SK-N-SH (cell line): ENCODE results near the gene FBF1. TPM values are rescaled to one million over a fixed set of nuclear protein-coding genes. Genes with fewer than 3 reads are reported as not detected.

ENCODE experiments used
- CTCF ChIA-PET: fragments of 300-600, 350-600 bp; formaldehyde crosslinking; extraction: SDS; loops from one replicate; lab custom pipeline; 2021; lab: Yijun Ruan, JAX
- POLR2A ChIA-PET: fragments of 350-600 bp; sonication (Branson Sonifier 250); formaldehyde crosslinking; extraction: SDS; loops from one replicate; lab custom pipeline; 2020; ENCODE audit warnings: antibody characterized with exemption, inconsistent platforms; lab: Yijun Ruan, JAX
- DNase-seq: peaks from one replicate; pipeline ENCODE4 v3.0.0; 2012
- H2AFZ ChIP-seq: fragments of 200-600 bp; sonication (generic); 2 replicates; pipeline ENCODE4 v1.8.1; 2016; ENCODE audit warnings: antibody characterized with exemption, mild to moderate bottlenecking, low read depth
- H3F3A ChIP-seq: fragments of 200-600 bp; sonication (generic); replicated peaks from 2 replicates; pipeline ENCODE3; 2016; ENCODE audit warnings: antibody characterized with exemption, mild to moderate bottlenecking; ENCODE audit not compliant: insufficient read depth
- H3K27ac ChIP-seq, 2 experiments: fragments of 200-500 bp in 1 of 2; fragments of 200-600 bp in 1 of 2; sonication (Bioruptor generic) in 1 of 2; sonication (generic), shearing (Covaris generic) in 1 of 2; 2 replicates each; pipeline versions ENCODE4 v1.5.1 to v1.6.1; 2014 to 2016; ENCODE audit warnings: low read depth in 2 of 2, inconsistent platforms in 1 of 2, low read length in 1 of 2, mild to moderate bottlenecking in 1 of 2, mixed read lengths in 1 of 2
- H3K27me3 ChIP-seq: fragments of 200-600 bp; sonication (generic), shearing (Covaris generic); 2 replicates; pipeline ENCODE4 v1.6.1; 2016; ENCODE audit warnings: mixed run types; ENCODE audit not compliant: insufficient read depth
- H3K36me3 ChIP-seq, 2 experiments: fragments of 200-500 bp in 1 of 2; fragments of 200-600 bp in 1 of 2; sonication (Bioruptor generic) in 1 of 2; sonication (generic) in 1 of 2; replicated peaks in 1 of 2; 2 replicates each; pipeline versions ENCODE3 to v1.5.1; 2014 to 2016; ENCODE audit warnings: low read length in 1 of 2, mild to moderate bottlenecking in 1 of 2; ENCODE audit not compliant: insufficient read depth in 2 of 2, control insufficient read depth in 1 of 2
- H3K4me1 ChIP-seq, 2 experiments: fragments of 200-500 bp in 1 of 2; fragments of 200-600 bp in 1 of 2; sonication (Bioruptor generic) in 1 of 2; sonication (generic), shearing (Covaris generic) in 1 of 2; 2 replicates each; pipeline versions ENCODE4 v1.5.1 to v1.6.1; 2014 to 2016; ENCODE audit warnings: low read depth in 1 of 2, low read length in 1 of 2, mixed run types in 1 of 2; ENCODE audit not compliant: insufficient read depth in 2 of 2, control insufficient read depth in 1 of 2
- H3K4me2 ChIP-seq: fragments of 200-600 bp; sonication (generic), shearing (Covaris generic); 2 replicates; pipeline ENCODE4 v1.6.1; 2017; ENCODE audit warnings: mixed run types
- H3K4me3 ChIP-seq, 2 experiments: fragments of 200-500 bp in 1 of 2; fragments of 200-600 bp in 1 of 2; sonication (Bioruptor generic) in 1 of 2; sonication (generic), shearing (Covaris generic) in 1 of 2; 2 replicates each; pipeline versions ENCODE4 v1.5.1 to v1.8.1; 2014 to 2016; ENCODE audit warnings: low read depth in 2 of 2, inconsistent platforms in 1 of 2, low read length in 1 of 2, mild to moderate bottlenecking in 1 of 2, mixed read lengths in 1 of 2, moderate library complexity in 1 of 2
- H3K79me2 ChIP-seq: fragments of 200-600 bp; sonication (generic); 2 replicates; pipeline ENCODE4 v1.8.1; 2017; ENCODE audit warnings: mild to moderate bottlenecking; ENCODE audit not compliant: insufficient read depth
- H3K9ac ChIP-seq: fragments of 200-600 bp; sonication (generic); 2 replicates; pipeline ENCODE4 v1.6.1; 2017; ENCODE audit warnings: mixed run types
- H3K9me2 ChIP-seq: fragments of 200-600 bp; sonication (generic); 2 replicates; pipeline ENCODE4 v1.6.1; 2017; ENCODE audit warnings: mixed run types
- H3K9me3 ChIP-seq: fragments of 200-600 bp; sonication (generic); 2 replicates; pipeline ENCODE4 v1.6.1; 2017; ENCODE audit warnings: mixed run types, mild to moderate bottlenecking, moderate library complexity
- H4K20me1 ChIP-seq: fragments of 200-600 bp; sonication (generic); 2 replicates; pipeline ENCODE4 v1.6.1; 2017; ENCODE audit warnings: mild to moderate bottlenecking, mixed run types; ENCODE audit not compliant: insufficient read depth
- CHD2 ChIP-seq: fragments of 150-350 bp; IDR thresholded peaks from 2 replicates; pipeline ENCODE4 v1.6.1; 2018; ENCODE audit warnings: low read length; ENCODE audit not compliant: partially characterized antibody
- ELF1 ChIP-seq: IDR thresholded peaks from 2 replicates; pipeline ENCODE4 v1.4.0; 2012
- EP300 ChIP-seq, 2 experiments: IDR thresholded peaks; 2 replicates each; pipeline versions ENCODE4 v1.4.0 to v1.6.1; 2012; ENCODE audit warnings: borderline replicate concordance in 1 of 2, low read depth in 1 of 2, low read length in 1 of 2
- FOSL2 ChIP-seq: IDR thresholded peaks from 2 replicates; pipeline ENCODE4 v1.4.0; 2012; ENCODE audit warnings: low read depth, mild to moderate bottlenecking, moderate library complexity, borderline replicate concordance
- FOXJ3 ChIP-seq: sonication (generic); formaldehyde crosslinking; IDR thresholded peaks from 2 replicates; pipeline ENCODE4 v1.5.1; 2020; ENCODE audit warnings: mild to moderate bottlenecking, missing genetic modification reagents
- GATA2 ChIP-seq: sonication (generic); formaldehyde crosslinking; IDR thresholded peaks from 2 replicates; pipeline ENCODE4 v1.5.0; 2020; ENCODE audit warnings: mild to moderate bottlenecking, missing genetic modification reagents
- JUND ChIP-seq: IDR thresholded peaks from 2 replicates; pipeline ENCODE4 v1.4.0; 2012
- MEF2A ChIP-seq: IDR thresholded peaks from 2 replicates; pipeline ENCODE4 v1.4.0; 2012; ENCODE audit warnings: low read depth, borderline replicate concordance
- MXI1 ChIP-seq: IDR thresholded peaks from 2 replicates; pipeline ENCODE4 v1.6.1; 2012; ENCODE audit warnings: mild to moderate bottlenecking, low read depth, low read length, improper control_type of control experiment
- NFIC ChIP-seq: IDR thresholded peaks from 2 replicates; pipeline ENCODE4 v1.4.0; 2012; ENCODE audit warnings: borderline replicate concordance
- NRF1 ChIP-seq: IDR thresholded peaks from 2 replicates; pipeline ENCODE4 v1.6.1; 2012; ENCODE audit warnings: low read depth, mild to moderate bottlenecking, low read length
- POLR2AphosphoS5 ChIP-seq: IDR thresholded peaks from 2 replicates; pipeline ENCODE4 v1.6.1; 2012; ENCODE audit warnings: low read depth, low read length
- RAD21 ChIP-seq: IDR thresholded peaks from 2 replicates; pipeline ENCODE4 v1.6.1; 2012; ENCODE audit warnings: mild to moderate bottlenecking, low read length
- RCOR1 ChIP-seq: fragments of 150-350 bp; IDR thresholded peaks from 2 replicates; pipeline ENCODE4 v1.6.1; 2017; ENCODE audit warnings: antibody characterized with exemption, low read length
- RXRA ChIP-seq: IDR thresholded peaks from 2 replicates; pipeline ENCODE4 v1.4.0; 2012; ENCODE audit warnings: low read depth, mild to moderate bottlenecking, borderline replicate concordance
- SMC3 ChIP-seq: IDR thresholded peaks from 2 replicates; pipeline ENCODE4 v1.6.1; 2012; ENCODE audit warnings: low read depth, low read length, improper control_type of control experiment
- TAF1 ChIP-seq: IDR thresholded peaks from 2 replicates; pipeline ENCODE4 v1.6.1; 2012; ENCODE audit warnings: low read depth, mild to moderate bottlenecking, low read length, moderate library complexity, borderline replicate concordance
- TCF12 ChIP-seq: IDR thresholded peaks from 2 replicates; pipeline ENCODE4 v1.4.0; 2012
- TEAD4 ChIP-seq: IDR thresholded peaks from 2 replicates; pipeline ENCODE4 v1.4.0; 2012; ENCODE audit warnings: mild to moderate bottlenecking, borderline replicate concordance; ENCODE audit not compliant: insufficient read depth
- USF2 ChIP-seq: fragments of 150-350 bp; IDR thresholded peaks from 2 replicates; pipeline ENCODE4 v1.6.1; 2017; ENCODE audit warnings: antibody characterized with exemption, low read length, low read depth, borderline replicate concordance
- YY1 ChIP-seq: IDR thresholded peaks from 2 replicates; pipeline ENCODE4 v1.4.0; 2012; ENCODE audit warnings: low read depth, mild to moderate bottlenecking
- WGBS: methylation state at CpG from one replicate; pipeline ENCODE4 v1.1.6; 2017; ENCODE audit warnings: low lambda C conversion rate; 5-methylcytosine and 5-hydroxymethylcytosine counted together
- polyA plus RNA-seq, 3 experiments: library from polyadenylated mRNA; depleted of rRNA; stranded (reverse); fragments of >200 nt; gene quantifications; 2 replicates each; pipeline ENCODE4 v1.2.3, GENCODE V29; 2012
- TF ChIP-seq, protein P1 (sequence below): IDR thresholded peaks from 2 replicates; pipeline ENCODE4 v1.6.1; 2012; ENCODE audit warnings: mild to moderate bottlenecking, low read depth, low read length, moderate library complexity
- TF ChIP-seq, protein P2 (sequence below): fragments of 200-600 bp; sonication (generic); IDR thresholded peaks from 2 replicates; pipeline ENCODE4 v1.6.1; 2017; ENCODE audit warnings: antibody characterized with exemption, mild to moderate bottlenecking, moderate library complexity
- TF ChIP-seq, protein P3 (sequence below): fragments of 150-350 bp; IDR thresholded peaks from 2 replicates; pipeline ENCODE4 v1.6.1; 2016; ENCODE audit warnings: mild to moderate bottlenecking, low read depth, low read length
- TF ChIP-seq, protein P4 (sequence below): IDR thresholded peaks from 2 replicates; pipeline ENCODE4 v1.4.0; 2012; ENCODE audit warnings: low read depth

The FBF1 gene
- 19.0 and 19.7 TPM in 2 replicates for polyA plus RNA-seq (2012; rRNA removed)
- 4.7 and 7.7 TPM in 2 replicates for polyA plus RNA-seq (2012; cell fraction: cytosol; rRNA removed)
- polyA plus RNA-seq (2012; cell fraction: nucleus; rRNA removed), result 103 and 134 TPM in 2 replicates

DNA sequence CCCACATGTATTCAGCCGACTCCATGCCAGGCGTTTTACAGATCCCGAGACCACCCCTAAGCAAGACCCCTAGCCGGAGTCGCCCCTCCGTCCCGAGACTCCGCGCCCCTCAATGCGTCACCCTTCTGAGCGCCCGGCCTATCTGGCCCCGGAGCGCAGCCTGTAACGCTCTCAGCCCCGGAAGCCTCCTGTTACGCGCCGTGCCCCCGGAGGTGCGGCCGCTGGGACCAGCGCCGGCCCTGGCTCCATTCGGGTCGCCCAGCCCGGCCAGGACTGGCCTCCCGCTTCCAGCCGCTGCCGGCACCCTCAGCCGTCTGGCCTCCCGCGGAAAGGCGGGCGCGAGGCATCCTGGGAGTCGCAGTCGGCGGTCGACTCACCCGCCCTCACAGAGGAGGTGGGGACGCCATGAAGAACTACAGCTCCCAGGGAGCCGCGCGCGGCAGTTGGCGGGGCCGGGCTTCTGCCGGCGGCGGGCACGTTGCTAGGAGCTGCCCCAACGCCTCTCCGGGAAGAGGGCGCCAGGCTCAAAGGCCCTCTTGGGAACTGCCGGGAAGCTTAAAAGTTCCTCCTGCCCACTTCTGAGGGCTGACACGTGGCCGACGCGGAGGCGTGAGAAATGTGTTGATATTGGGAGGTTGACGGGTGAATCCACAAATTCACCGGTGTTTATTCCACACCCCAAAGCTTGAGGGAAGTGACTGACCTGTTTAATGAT is at the start of gene FBF1:
FBF1 (minus strand) TSS at position 316 of the 715 bp plus-strand sequence. CDS start 2,893 bp downstream, outside the sequence.
- peak within 1 kb of the TSS; percentile 92 for H3K9ac ChIP-seq
- peaks cover 0 to 8% of the 10 kb centered on the region in 2 experiments; a peak in 1 of 4 replicates for H3K4me1 ChIP-seq
- H3K4me2 ChIP-seq, result peak within 1 kb of the TSS; percentile 91
- DNase-seq, result peak; percentile 100
- ChIA-PET POLR2A (interaction anchor here (0.5 to 1.3 kb wide), 4 partner anchors 13 to 360 kb away, joined by 3 to 6 read pairs (median 4); partner anchors contain the start of genes ACOX1 and TEN1), CTCF (interaction anchor here (0.9 to 2.5 kb wide), 9 partner anchors 9 to 138 kb away, joined by 3 to 10 read pairs (median 4); partner anchors contain the start of genes CDK3, MRPL38 and ZACN)
- H3K79me2 ChIP-seq, result peaks cover 5% of the 10 kb centered on the region; the same call in 1 of the 2 replicates
- H3K9me3 ChIP-seq, result no peaks in the 10 kb centered on the region
- no peaks in the 10 kb centered on the region for H4K20me1 ChIP-seq
- H3K36me3 ChIP-seq, result peaks cover 9 to 30% of the 10 kb centered on the region in 2 experiments
- H3K27ac ChIP-seq, result peak within 1 kb of the TSS; percentile 54 to 62
- H2AFZ ChIP-seq, result peak within 1 kb of the TSS; percentile 89; the same call in 1 of the 2 replicates
- WGBS, result under 1% methylated on average over 61 of the region's 63 CpGs
- no peaks in the 10 kb centered on the region for H3K9me2 ChIP-seq
- H3K4me3 ChIP-seq, result peak within 1 kb of the TSS; percentile 71 to 91
- H3K27me3 ChIP-seq, result no peaks in the 10 kb centered on the region
- peaks cover 14% of the 10 kb centered on the region for H3F3A ChIP-seq
- peak; percentile 88 for TF ChIP-seq TAF1
- TF ChIP-seq YY1, result peak; percentile 77
- peak; percentile 67 for TF ChIP-seq ELF1
- no peak for TF ChIP-seq NFIC
- TF ChIP-seq MEF2A, result no peak
- TF ChIP-seq, protein P1, sequence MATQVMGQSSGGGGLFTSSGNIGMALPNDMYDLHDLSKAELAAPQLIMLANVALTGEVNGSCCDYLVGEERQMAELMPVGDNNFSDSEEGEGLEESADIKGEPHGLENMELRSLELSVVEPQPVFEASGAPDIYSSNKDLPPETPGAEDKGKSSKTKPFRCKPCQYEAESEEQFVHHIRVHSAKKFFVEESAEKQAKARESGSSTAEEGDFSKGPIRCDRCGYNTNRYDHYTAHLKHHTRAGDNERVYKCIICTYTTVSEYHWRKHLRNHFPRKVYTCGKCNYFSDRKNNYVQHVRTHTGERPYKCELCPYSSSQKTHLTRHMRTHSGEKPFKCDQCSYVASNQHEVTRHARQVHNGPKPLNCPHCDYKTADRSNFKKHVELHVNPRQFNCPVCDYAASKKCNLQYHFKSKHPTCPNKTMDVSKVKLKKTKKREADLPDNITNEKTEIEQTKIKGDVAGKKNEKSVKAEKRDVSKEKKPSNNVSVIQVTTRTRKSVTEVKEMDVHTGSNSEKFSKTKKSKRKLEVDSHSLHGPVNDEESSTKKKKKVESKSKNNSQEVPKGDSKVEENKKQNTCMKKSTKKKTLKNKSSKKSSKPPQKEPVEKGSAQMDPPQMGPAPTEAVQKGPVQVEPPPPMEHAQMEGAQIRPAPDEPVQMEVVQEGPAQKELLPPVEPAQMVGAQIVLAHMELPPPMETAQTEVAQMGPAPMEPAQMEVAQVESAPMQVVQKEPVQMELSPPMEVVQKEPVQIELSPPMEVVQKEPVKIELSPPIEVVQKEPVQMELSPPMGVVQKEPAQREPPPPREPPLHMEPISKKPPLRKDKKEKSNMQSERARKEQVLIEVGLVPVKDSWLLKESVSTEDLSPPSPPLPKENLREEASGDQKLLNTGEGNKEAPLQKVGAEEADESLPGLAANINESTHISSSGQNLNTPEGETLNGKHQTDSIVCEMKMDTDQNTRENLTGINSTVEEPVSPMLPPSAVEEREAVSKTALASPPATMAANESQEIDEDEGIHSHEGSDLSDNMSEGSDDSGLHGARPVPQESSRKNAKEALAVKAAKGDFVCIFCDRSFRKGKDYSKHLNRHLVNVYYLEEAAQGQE, result peak; percentile 35; the same call in 1 of the 2 replicates
- TF ChIP-seq RCOR1, result no peak
- no peak for TF ChIP-seq FOXJ3 (CRISPR knock-in tag)
- TF ChIP-seq MXI1, result peak; percentile 100
- peak; percentile 5; the same call in 1 of the 2 replicates for TF ChIP-seq JUND
- TF ChIP-seq, protein P2, sequence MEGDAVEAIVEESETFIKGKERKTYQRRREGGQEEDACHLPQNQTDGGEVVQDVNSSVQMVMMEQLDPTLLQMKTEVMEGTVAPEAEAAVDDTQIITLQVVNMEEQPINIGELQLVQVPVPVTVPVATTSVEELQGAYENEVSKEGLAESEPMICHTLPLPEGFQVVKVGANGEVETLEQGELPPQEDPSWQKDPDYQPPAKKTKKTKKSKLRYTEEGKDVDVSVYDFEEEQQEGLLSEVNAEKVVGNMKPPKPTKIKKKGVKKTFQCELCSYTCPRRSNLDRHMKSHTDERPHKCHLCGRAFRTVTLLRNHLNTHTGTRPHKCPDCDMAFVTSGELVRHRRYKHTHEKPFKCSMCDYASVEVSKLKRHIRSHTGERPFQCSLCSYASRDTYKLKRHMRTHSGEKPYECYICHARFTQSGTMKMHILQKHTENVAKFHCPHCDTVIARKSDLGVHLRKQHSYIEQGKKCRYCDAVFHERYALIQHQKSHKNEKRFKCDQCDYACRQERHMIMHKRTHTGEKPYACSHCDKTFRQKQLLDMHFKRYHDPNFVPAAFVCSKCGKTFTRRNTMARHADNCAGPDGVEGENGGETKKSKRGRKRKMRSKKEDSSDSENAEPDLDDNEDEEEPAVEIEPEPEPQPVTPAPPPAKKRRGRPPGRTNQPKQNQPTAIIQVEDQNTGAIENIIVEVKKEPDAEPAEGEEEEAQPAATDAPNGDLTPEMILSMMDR, result 0 out of 2 replicates have a peak, but pooled peaks have one; percentile 13
- TF ChIP-seq, protein P3, sequence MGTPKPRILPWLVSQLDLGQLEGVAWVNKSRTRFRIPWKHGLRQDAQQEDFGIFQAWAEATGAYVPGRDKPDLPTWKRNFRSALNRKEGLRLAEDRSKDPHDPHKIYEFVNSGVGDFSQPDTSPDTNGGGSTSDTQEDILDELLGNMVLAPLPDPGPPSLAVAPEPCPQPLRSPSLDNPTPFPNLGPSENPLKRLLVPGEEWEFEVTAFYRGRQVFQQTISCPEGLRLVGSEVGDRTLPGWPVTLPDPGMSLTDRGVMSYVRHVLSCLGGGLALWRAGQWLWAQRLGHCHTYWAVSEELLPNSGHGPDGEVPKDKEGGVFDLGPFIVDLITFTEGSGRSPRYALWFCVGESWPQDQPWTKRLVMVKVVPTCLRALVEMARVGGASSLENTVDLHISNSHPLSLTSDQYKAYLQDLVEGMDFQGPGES, result no peak
- TF ChIP-seq, protein P4, sequence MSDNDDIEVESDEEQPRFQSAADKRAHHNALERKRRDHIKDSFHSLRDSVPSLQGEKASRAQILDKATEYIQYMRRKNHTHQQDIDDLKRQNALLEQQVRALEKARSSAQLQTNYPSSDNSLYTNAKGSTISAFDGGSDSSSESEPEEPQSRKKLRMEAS, result peak; percentile 99
- peak; percentile 98 for TF ChIP-seq POLR2AphosphoS5
- no peak for TF ChIP-seq RAD21
- TF ChIP-seq FOSL2, result peak; percentile 37; the same call in 1 of the 2 replicates
- no peak for TF ChIP-seq NRF1
- TF ChIP-seq EP300 (IDR thresholded peaks at IDR 0.05; ENCODE audit: borderline replicate concordance in 1 of 2, low read depth in 1 of 2, low read length in 1 of 2), result peak in 1 of 2 experiments; percentile 48; a peak in 1 of 4 replicates
- TF ChIP-seq SMC3, result no peak
- TF ChIP-seq GATA2 (CRISPR knock-in tag), result no peak
- no peak for TF ChIP-seq TEAD4
- TF ChIP-seq TCF12, result no peak; the same call in 1 of the 2 replicates
- no peak for TF ChIP-seq USF2
- peak; percentile 67 for TF ChIP-seq CHD2
- TF ChIP-seq RXRA, result no peak
